BLaER1 treated with 17β-estradiol and CSF1 and Interleukin-3, amounts not matched to agents 10 nM and 100 nM (cell line): ENCODE results near the gene ZNF394.

Source experiments
- H3K27ac ChIP-seq, 11 experiments: shearing (Covaris generic); formaldehyde crosslinking; 2 replicates each; pipeline ENCODE4 v1.8.1; 2022
- H3K27me3 ChIP-seq, 11 experiments: shearing (Covaris generic); formaldehyde crosslinking; 2 replicates each; pipeline ENCODE4 v1.8.1; 2022
- H3K36me3 ChIP-seq, 11 experiments: shearing (Covaris generic); formaldehyde crosslinking; 2 replicates each; pipeline ENCODE4 v1.8.1; 2022
- H3K4me1 ChIP-seq, 10 experiments: shearing (Covaris generic); formaldehyde crosslinking; 2 replicates each; pipeline ENCODE4 v1.8.1; 2022
- H3K4me2 ChIP-seq, 11 experiments: shearing (Covaris generic); formaldehyde crosslinking; 2 replicates each; pipeline ENCODE4 v1.8.1; 2022
- H3K4me3 ChIP-seq, 10 experiments: shearing (Covaris generic); formaldehyde crosslinking; 2 replicates each; pipeline ENCODE4 v1.8.1; 2022
- H3K9ac ChIP-seq, 11 experiments: shearing (Covaris generic); formaldehyde crosslinking; 2 replicates each; pipeline ENCODE4 v1.8.1; 2022
- H3K9me3 ChIP-seq, 11 experiments: shearing (Covaris generic); formaldehyde crosslinking; replicated peaks in 1 of 11; 2 replicates each; pipeline ENCODE4 v1.8.1; 2022
- H4K20me1 ChIP-seq, 11 experiments: shearing (Covaris generic); formaldehyde crosslinking; 2 replicates each; pipeline ENCODE4 v1.8.1; 2022
- Cebpa-rat ChIP-seq, 11 experiments: shearing (Covaris generic); IDR thresholded peaks; 2 replicates each; pipeline ENCODE4 v1.8.1; 2022

Gene ZNF394

DNA sequence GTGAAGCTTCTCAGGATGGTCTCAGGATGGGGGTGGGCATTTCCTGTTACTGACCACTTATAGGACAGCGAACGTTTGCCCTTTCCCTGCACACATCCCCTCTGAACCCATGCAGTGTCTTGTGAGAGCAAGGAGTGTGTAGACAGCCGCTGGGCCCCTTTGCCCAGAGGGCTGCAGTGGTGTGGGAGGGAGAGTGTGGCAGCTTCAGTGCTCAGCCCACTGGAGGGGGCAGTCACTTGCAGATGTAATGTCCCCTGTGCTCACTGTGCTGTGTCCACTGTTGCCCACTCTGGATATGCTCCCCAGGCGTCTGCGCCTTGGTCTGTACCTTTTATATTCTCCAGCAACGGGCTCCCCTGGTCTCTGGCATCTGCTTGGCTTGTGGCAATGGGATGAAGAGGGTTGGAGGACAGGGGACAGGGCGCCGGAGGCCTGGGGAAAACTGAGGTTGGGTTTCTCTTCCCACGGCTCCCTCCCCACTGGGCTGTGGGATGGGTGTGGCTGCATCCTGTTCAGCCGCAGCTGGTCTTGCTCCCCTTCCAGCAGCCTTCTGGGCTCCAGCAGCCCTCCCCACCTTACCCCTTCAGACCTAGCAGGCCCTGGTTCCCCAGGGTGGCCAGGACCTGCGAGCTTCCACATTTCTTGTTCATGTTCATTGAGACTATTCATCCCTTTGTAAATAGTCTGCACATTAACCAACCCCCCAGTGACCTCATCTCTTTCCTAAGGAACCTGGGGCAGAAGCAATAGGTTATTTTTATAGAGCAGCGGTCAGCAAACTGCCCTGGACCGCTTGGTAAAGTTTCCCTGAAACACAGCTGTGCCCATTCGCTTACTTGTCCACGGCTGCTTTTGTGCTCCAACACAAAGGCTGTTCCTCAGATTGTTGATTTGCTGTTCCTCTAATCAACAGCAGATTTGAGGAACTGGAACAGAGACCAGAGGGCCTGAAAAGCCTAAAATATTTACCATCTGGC is 21.3 kb downstream of the ZNF394 start:
- Histone ChIP-seq H3K9ac (peak overlapping the region in 10 of 11 experiments; percentile 19 to 69 (median 54); a peak in 17 of 22 replicates), H3K4me1 (peaks cover 14 to 71% (median 34%) of the 10 kb centered on the region in 10 experiments), H3K36me3 (peaks cover 44 to 97% (median 79%) of the 10 kb centered on the region in 11 experiments), H4K20me1 (peaks cover 0 to 70% (median 57%) of the 10 kb centered on the region in 11 experiments; a peak in 19 of 22 replicates), H3K27ac (peak overlapping the region in 8 of 11 experiments; percentile 33 to 75 (median 58); a peak in 15 of 22 replicates), H3K4me2 (peak overlapping the region in 9 of 11 experiments; percentile 3 to 99 (median 92); a peak in 15 of 22 replicates), H3K4me3 (peak overlapping the region in 5 of 10 experiments; percentile 12 to 57 (median 36); a peak in 7 of 20 replicates), H3K9me3 (no peaks in the 10 kb centered on the region), H3K27me3 (no peaks in the 10 kb centered on the region)
- TF ChIP-seq Cebpa-rat (IDR thresholded peaks at IDR 0.05) = no peak

DNA sequence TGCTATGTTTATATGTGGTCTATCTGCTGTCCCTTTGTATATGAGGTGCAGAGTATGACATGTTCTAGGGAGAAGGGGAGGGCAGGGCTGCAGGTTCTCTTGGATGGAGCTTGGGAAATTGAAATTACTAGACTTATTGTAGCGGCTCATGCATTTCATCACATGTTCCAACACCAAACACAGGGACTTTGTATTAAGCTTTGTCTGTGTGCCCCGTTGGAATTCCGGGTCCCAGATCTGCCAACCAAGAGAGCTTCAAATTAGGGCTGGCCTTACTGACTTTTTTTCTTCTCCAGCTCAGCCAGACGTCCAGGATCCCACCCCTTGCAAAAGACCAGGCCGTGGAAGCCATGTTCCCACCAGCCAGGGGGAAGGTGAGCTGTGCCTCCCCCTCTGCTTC is 24.0 kb downstream of the ZNF394 start:
- Histone ChIP-seq H3K27me3 (no peaks in the 10 kb centered on the region), H3K36me3 (peaks cover 27 to 72% (median 55%) of the 10 kb centered on the region in 11 experiments), H3K4me1 (peaks cover 23 to 75% (median 39%) of the 10 kb centered on the region in 10 experiments), H3K9ac (peak overlapping the region in 2 of 11 experiments; percentile 8 to 20; a peak in 3 of 22 replicates), H3K4me2 (peak overlapping the region in 2 of 11 experiments; percentile 96 to 99; a peak in 4 of 22 replicates), H3K27ac (no peak overlapping the region), H4K20me1 (peaks cover 0 to 67% (median 47%) of the 10 kb centered on the region in 11 experiments; a peak in 19 of 22 replicates), H3K9me3 (no peaks in the 10 kb centered on the region), H3K4me3 (no peak overlapping the region)
- TF ChIP-seq Cebpa-rat (IDR thresholded peaks at IDR 0.05) = no peak

DNA sequence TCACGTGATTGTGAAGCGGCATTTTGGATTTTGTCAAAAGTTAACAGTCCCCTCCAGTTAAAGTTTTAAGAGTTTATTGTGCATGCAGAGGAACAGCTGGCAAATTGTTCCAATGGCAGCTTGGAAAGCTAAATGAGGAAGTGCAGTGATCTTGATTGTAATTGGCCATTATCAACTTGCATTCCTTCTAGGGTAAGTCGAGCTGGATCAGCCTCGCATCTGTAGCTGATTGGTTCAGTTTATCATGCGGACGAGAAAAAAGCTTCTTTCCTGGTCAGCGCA is 26.8 kb downstream of the ZNF394 start:
- no peak for TF ChIP-seq Cebpa-rat (IDR thresholded peaks at IDR 0.05)
- peaks cover 0 to 40% (median 37%) of the 10 kb centered on the region in 11 experiments; a peak in 18 of 22 replicates for H4K20me1 ChIP-seq
- no peaks in the 10 kb centered on the region for H3K27me3 ChIP-seq
- peak overlapping the region; percentile 86 to 95 (median 92) for H3K9ac ChIP-seq
- H3K36me3 ChIP-seq = peaks cover 10 to 43% (median 28%) of the 10 kb centered on the region in 11 experiments
- H3K4me3 ChIP-seq = peak overlapping the region; percentile 75 to 96 (median 86)
- peak overlapping the region; percentile 70 to 94 (median 86) for H3K4me2 ChIP-seq
- H3K27ac ChIP-seq = peak overlapping the region; percentile 85 to 97 (median 95); a peak in 21 of 22 replicates
- H3K9me3 ChIP-seq = no peaks in the 10 kb centered on the region
- peaks cover 12 to 55% (median 30%) of the 10 kb centered on the region in 10 experiments for H3K4me1 ChIP-seq

DNA sequence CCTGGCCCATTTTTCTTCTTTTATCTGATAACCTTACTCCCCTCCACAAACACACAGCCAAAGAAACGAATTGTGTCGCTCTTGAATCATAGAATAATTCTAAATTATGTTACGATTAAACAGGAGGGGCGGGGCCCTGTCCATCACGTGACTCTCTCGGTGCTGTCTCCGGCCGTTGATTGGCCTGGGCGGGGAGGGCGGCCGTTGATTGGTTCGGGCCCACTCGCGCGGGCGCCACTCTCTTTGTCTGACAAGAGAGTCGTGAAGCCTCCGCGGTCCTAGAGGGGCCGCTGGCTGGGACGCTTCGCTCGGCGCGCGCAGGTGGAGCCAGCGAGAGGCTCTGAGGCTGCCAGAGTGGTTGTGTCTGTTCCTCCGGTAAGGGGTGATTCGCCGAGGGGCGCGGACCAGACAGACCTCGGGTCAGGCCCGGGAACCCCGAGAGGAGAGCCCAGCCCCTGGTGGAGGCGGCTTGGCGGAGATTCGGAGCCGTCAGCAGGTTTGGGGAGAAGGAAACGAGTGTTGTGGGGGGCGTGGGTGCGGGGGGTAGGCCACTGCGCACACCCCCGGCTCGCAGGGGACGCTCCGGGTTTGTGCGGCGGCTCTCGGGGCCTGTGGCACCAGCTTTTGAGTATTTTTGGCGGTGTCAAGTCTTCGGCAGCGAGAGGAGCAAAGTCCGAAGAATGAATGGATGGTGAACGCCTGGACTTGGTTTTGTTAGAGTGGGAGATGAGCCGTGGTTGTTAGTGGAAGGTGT is 27.3 kb downstream of the ZNF394 start, which contains the start of gene ZNF789:
Gene ZNF789 (plus strand): TSS at position 330 of the 754 bp plus-strand sequence. CDS start 3,567 bp downstream, outside the sequence.
- peak within 1 kb of the TSS; percentile 85 to 97 (median 95) for H3K27ac ChIP-seq
- peak within 1 kb of the TSS; percentile 75 to 96 (median 86) for H3K4me3 ChIP-seq
- peaks cover 0 to 35% (median 32%) of the 10 kb centered on the region in 11 experiments; a peak in 16 of 22 replicates for H4K20me1 ChIP-seq
- H3K9ac ChIP-seq = peak within 1 kb of the TSS; percentile 86 to 95 (median 92)
- no peak for TF ChIP-seq Cebpa-rat (IDR thresholded peaks at IDR 0.05)
- peaks cover 9 to 49% (median 28%) of the 10 kb centered on the region in 10 experiments for H3K4me1 ChIP-seq
- H3K27me3 ChIP-seq = no peaks in the 10 kb centered on the region
- H3K9me3 ChIP-seq = no peaks in the 10 kb centered on the region
- H3K4me2 ChIP-seq = peak within 1 kb of the TSS; percentile 70 to 94 (median 86)
- peaks cover 10 to 38% (median 25%) of the 10 kb centered on the region in 11 experiments for H3K36me3 ChIP-seq

DNA sequence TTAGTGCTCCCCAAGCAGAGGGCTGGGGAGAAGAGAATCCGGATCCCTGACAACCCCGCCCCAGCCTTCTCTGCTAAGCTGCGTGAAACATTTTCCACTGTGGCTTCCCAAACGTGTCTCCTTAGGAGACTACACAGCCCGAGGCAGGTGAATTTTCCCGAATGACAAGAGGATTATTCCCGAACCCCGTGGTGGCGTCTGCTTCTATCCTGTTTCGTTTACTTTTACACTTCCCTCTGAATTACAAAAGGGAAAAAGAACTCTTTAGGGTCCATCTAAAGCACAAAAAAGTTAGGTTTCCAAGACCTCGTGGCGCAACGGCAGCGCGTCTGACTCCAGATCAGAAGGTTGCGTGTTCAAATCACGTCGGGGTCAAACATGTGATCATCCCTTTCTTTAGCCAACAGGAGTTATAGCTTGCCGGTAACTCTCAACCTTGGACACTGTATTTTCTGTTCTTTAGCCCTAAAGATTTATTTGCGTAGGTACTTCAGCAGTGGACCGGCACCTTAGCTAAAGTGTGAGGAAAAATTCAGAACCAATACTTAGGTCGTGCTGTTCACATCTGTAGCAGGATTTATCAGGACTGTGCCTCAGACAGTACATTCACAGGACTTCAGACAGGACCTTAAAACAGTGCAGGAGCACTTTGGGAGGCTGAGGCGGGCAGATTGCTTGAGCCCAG is 30.6 kb downstream of the ZNF394 start:
- H3K4me3 ChIP-seq = no peak overlapping the region
- H3K9ac ChIP-seq = no peak overlapping the region; a peak in 1 of 22 replicates
- H3K9me3 ChIP-seq = no peaks in the 10 kb centered on the region
- no peak overlapping the region for H3K4me2 ChIP-seq
- no peak for TF ChIP-seq Cebpa-rat (IDR thresholded peaks at IDR 0.05)
- no peak overlapping the region for H3K27ac ChIP-seq
- no peaks in the 10 kb centered on the region for H3K27me3 ChIP-seq
- H3K4me1 ChIP-seq = peaks cover 17 to 33% (median 26%) of the 10 kb centered on the region in 10 experiments
- H4K20me1 ChIP-seq = peaks cover 0 to 9% (median under 1%) of the 10 kb centered on the region in 11 experiments; a peak in 8 of 22 replicates
- peaks cover 0 to 12% (median 3%) of the 10 kb centered on the region in 11 experiments; a peak in 12 of 22 replicates for H3K36me3 ChIP-seq

DNA sequence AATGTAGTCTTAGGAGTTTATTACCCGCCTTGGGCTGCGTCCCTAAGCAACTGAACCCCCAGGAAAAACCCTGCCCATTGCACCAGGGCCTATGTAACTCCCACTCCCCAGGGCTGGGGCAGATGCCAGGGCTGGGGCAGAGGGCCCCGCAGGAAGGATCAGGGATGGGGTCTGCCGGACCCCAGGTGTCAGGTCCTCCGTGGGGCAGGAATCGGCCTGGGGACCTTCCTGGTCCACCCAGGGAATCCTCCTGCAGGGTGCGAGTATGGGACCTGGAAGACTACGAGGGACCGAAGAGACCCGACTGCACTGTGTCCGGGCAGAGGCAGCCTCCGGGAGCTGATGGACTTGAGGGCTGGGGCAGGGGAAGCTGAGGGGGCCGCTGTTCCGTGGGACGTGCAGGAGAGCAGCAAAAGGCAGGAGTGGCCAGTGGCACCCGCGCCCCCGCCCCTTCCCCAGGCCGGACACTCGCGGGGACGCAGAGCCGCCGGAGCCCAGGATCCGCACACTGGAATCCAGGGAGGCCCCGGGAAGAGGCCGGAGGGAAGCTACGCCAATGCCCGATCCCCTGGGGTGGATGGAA is 31.7 kb downstream of the ZNF394 start:
- H4K20me1 ChIP-seq = peaks cover 0 to 17% (median 7%) of the 10 kb centered on the region in 11 experiments; a peak in 13 of 22 replicates
- H3K36me3 ChIP-seq = peaks cover 8 to 17% (median 13%) of the 10 kb centered on the region in 11 experiments
- no peaks in the 10 kb centered on the region for H3K9me3 ChIP-seq
- no peak overlapping the region for H3K4me3 ChIP-seq
- peaks cover 17 to 29% (median 24%) of the 10 kb centered on the region in 10 experiments for H3K4me1 ChIP-seq
- H3K27ac ChIP-seq = no peak overlapping the region
- no peak overlapping the region for H3K9ac ChIP-seq
- no peaks in the 10 kb centered on the region for H3K27me3 ChIP-seq
- no peak for TF ChIP-seq Cebpa-rat (IDR thresholded peaks at IDR 0.05)
- no peak overlapping the region for H3K4me2 ChIP-seq

DNA sequence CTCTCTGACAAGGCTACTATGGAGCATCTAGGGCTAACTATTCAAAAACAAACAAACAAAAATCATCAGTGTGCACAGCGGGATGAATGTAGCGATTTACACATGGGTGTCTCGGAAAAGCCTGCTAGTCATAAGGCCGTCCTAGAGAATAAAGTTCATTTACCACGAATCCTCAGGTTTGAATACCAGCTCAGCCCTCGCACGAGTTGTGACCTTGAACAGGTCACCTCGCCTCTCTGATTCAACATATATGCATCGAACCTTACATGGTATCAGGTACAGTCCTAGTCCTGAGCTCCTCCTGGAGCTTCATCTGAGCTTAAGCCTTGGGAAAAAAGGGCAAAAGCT is 34.7 kb downstream of the ZNF394 start:
- Histone ChIP-seq H4K20me1 (peaks cover 27 to 48% (median 38%) of the 10 kb centered on the region in 11 experiments), H3K9me3 (no peaks in the 10 kb centered on the region), H3K4me3 (peak overlapping the region; percentile 63 to 98 (median 87)), H3K4me2 (peak overlapping the region; percentile 78 to 97 (median 93)), H3K27ac (peak overlapping the region; percentile 89 to 97 (median 95)), H3K36me3 (peaks cover 37 to 47% (median 42%) of the 10 kb centered on the region in 11 experiments), H3K4me1 (peaks cover 15 to 53% (median 28%) of the 10 kb centered on the region in 10 experiments), H3K9ac (peak overlapping the region; percentile 91 to 98 (median 96)), H3K27me3 (no peaks in the 10 kb centered on the region)
- TF ChIP-seq Cebpa-rat (IDR thresholded peaks at IDR 0.05) = no peak

DNA sequence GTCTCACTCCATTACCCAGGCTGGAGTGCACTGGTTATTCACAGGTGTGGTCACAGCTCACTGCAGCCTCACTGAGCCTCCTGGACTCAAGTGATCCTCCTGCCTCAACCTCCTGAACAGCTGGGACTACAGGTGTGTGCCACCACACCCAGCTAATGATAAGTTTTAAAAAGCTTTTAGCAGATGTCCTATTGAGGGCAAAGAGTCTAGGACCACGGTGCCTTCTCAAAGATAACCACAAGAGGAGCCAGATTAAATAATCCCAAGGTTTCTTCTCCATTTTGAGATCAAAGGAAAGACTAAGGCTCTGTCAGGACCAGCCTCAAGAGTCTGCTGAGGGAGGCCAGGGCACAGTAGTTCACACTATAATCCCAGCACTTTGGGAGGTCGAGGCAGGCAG is 38.9 kb downstream of the ZNF394 start:
- TF ChIP-seq Cebpa-rat (IDR thresholded peaks at IDR 0.05) = no peak
- H3K9me3 ChIP-seq = no peaks in the 10 kb centered on the region
- peaks cover 69 to 90% (median 79%) of the 10 kb centered on the region in 11 experiments for H4K20me1 ChIP-seq
- H3K4me1 ChIP-seq = peaks cover 22 to 49% (median 31%) of the 10 kb centered on the region in 10 experiments
- H3K27ac ChIP-seq = no peak overlapping the region
- H3K4me3 ChIP-seq = no peak overlapping the region
- H3K27me3 ChIP-seq = no peaks in the 10 kb centered on the region
- H3K36me3 ChIP-seq = peaks cover 78 to 89% (median 84%) of the 10 kb centered on the region in 11 experiments
- H3K4me2 ChIP-seq = no peak overlapping the region
- H3K9ac ChIP-seq = 0 out of 22 replicates have a peak overlapping the region, but pooled peaks of 2 of the 11 experiments have one; percentile 3 to 8
